ENCODE data around the gene FGD2.

GRCh38 chr6:36978421-36979346 lies 26.8 kb upstream of the FGD2 start:
- TF ChIP-seq CTCF (IDR thresholded peaks at IDR 0.05) (no peak), EP300 (IDR thresholded peaks at IDR 0.05) (no peak), POLR2A (IDR thresholded peaks at IDR 0.05) (no peak)
